GM12878 (cell line): ENCODE data around the gene SLC25A17. TPM values are rescaled to one million over a fixed set of nuclear protein-coding genes. Genes with fewer than 3 reads are reported as not detected.

ENCODE experiments used
- ATAC-seq: fragments of 200-7000 bp; cut with Tn5 transposase; 3 replicates; pipeline ENCODE4 v1.9.1; 2020; ENCODE audit warnings: mild to moderate bottlenecking, moderate library complexity
- BruUV-seq: library from RNA; stranded (reverse); fragments of 400-500 nt; replicated peaks from 2 replicates; lab custom pipeline; 2021; lab: Mats Ljungman, UMichigan
- CTCF ChIA-PET: fragments of 300-600 bp; sonication (Branson Sonifier 250); formaldehyde crosslinking; extraction: SDS; loops from one replicate; lab custom pipeline; 2021; ENCODE audit warnings: inconsistent platforms; lab: Yijun Ruan, JAX
- POLR2A ChIA-PET: fragments of 350-600 bp; formaldehyde crosslinking; extraction: SDS; loops from one replicate; lab custom pipeline; 2021; ENCODE audit warnings: inconsistent platforms; lab: Charles Lee
- RAD21 ChIA-PET: fragments of 300-600 bp; sonication (Branson Sonifier 250); formaldehyde crosslinking; loops from one replicate; lab custom pipeline; 2023; ENCODE audit warnings: antibody characterized with exemption; ENCODE audit not compliant: unreplicated experiment; lab: Charles Lee
- SMC1A ChIA-PET: fragments of 300-600 bp; sonication (Branson Sonifier 250); formaldehyde crosslinking; loops from one replicate; lab custom pipeline; 2023; ENCODE audit not compliant: unreplicated experiment, uncharacterized antibody; lab: Charles Lee
- DNase-seq: peaks from one replicate; pipeline ENCODE4 v3.0.0-alpha.2; 2011; ENCODE audit warnings: low read depth, low spot score
- FAIRE-seq: peaks from 3 replicates; lab custom pipeline; 2011; peaks lifted over from hg19 to GRCh38; lab: Jason Lieb, UNC
- H2AFZ ChIP-seq: 2 replicates; pipeline ENCODE4 v1.6.0; 2011; ENCODE audit warnings: low read depth, low read length, control low read depth; ENCODE audit not compliant: control insufficient read depth
- H3K27ac ChIP-seq: 2 replicates; pipeline ENCODE4 v1.5.1; 2011; ENCODE audit warnings: control low read depth; ENCODE audit not compliant: control insufficient read depth, insufficient read depth
- H3K27me3 ChIP-seq, 2 experiments: replicated peaks in 1 of 2; 2 replicates each; pipeline versions ENCODE4 v1.6.0 to v1.6.1; 2011; ENCODE audit warnings: low read length in 1 of 2; ENCODE audit not compliant: control insufficient read depth in 2 of 2, insufficient read depth in 2 of 2
- H3K36me3 ChIP-seq, 2 experiments: 2 replicates each; pipeline ENCODE4 v1.5.1; 2011; ENCODE audit warnings: low read length in 1 of 2; ENCODE audit not compliant: control insufficient read depth in 2 of 2, insufficient read depth in 2 of 2
- H3K4me1 ChIP-seq: 2 replicates; pipeline ENCODE4 v1.6.1; 2011; ENCODE audit warnings: mild to moderate bottlenecking, low read length, moderate library complexity, mixed read lengths; ENCODE audit not compliant: control insufficient read depth, insufficient read depth
- H3K4me2 ChIP-seq: 2 replicates; pipeline ENCODE4 v1.6.0; 2011; ENCODE audit warnings: control low read depth; ENCODE audit not compliant: control insufficient read depth, insufficient read depth
- H3K4me3 ChIP-seq: fragments of 200-600 bp; sonication (generic); 2 replicates; pipeline ENCODE4 v1.5.1; 2016
- H3K79me2 ChIP-seq: 2 replicates; pipeline ENCODE4 v1.6.0; 2011; ENCODE audit warnings: low read length; ENCODE audit not compliant: control insufficient read depth, insufficient read depth
- H3K9ac ChIP-seq: 2 replicates; pipeline ENCODE4 v1.8.0; 2011; ENCODE audit warnings: low read length, control low read depth, mixed read lengths; ENCODE audit not compliant: control insufficient read depth, insufficient read depth
- H3K9me3 ChIP-seq: replicated peaks from 3 replicates; pipeline ENCODE4 v1.5.1; 2011; ENCODE audit warnings: mild to moderate bottlenecking, low read length; ENCODE audit not compliant: control insufficient read depth, insufficient read depth
- H4K20me1 ChIP-seq: 2 replicates; pipeline ENCODE4 v1.6.0; 2011; ENCODE audit not compliant: control insufficient read depth, insufficient read depth
- MTA3 ChIP-seq: IDR thresholded peaks from 2 replicates; pipeline ENCODE4 v1.6.1; 2012; ENCODE audit warnings: low read length, inconsistent platforms, borderline replicate concordance
- NFYB ChIP-seq: IDR thresholded peaks from 2 replicates; pipeline ENCODE4 v1.6.1; 2011; ENCODE audit warnings: low read depth, mild to moderate bottlenecking, low read length, improper control_type of control experiment, moderate library complexity; ENCODE audit not compliant: insufficient read depth
- PBX3 ChIP-seq: IDR thresholded peaks from 2 replicates; pipeline ENCODE4 v1.6.1; 2011; ENCODE audit warnings: mild to moderate bottlenecking, low read depth, low read length, moderate library complexity; ENCODE audit not compliant: insufficient replicate concordance
- POLR2A ChIP-seq: IDR thresholded peaks from 2 replicates; pipeline ENCODE4 v1.6.1; 2011; ENCODE audit warnings: low read depth, mild to moderate bottlenecking, low read length
- REST ChIP-seq: IDR thresholded peaks from 2 replicates; pipeline ENCODE4 v1.6.1; 2012; ENCODE audit warnings: mild to moderate bottlenecking, low read depth, low read length
- RFX5 ChIP-seq: IDR thresholded peaks from 2 replicates; pipeline ENCODE4 v1.6.1; 2011; ENCODE audit warnings: low read depth, low read length, improper control_type of control experiment
- SMAD1 ChIP-seq: fragments of 450-650 bp; IDR thresholded peaks from 2 replicates; pipeline ENCODE4 v1.6.1; 2018; ENCODE audit warnings: mild to moderate bottlenecking, low read depth; ENCODE audit not compliant: partially characterized antibody
- TAF1 ChIP-seq: IDR thresholded peaks from 2 replicates; pipeline ENCODE4 v1.6.1; 2011; ENCODE audit warnings: mild to moderate bottlenecking, low read depth, low read length, borderline replicate concordance
- ZBTB4 ChIP-seq: fragments of 450-650 bp; formaldehyde crosslinking; IDR thresholded peaks from 2 replicates; pipeline ENCODE4 v1.4.0; 2022; ENCODE audit warnings: mild to moderate bottlenecking, moderate library complexity
- WGBS: methylation state at CpG from one replicate; pipeline ENCODE4 v1.1.6; 2016; ENCODE audit warnings: low lambda C conversion rate; ENCODE audit not compliant: insufficient replicate concordance, insufficient coverage; ENCODE audit errors: missing lambda C conversion rate; 5-methylcytosine and 5-hydroxymethylcytosine counted together
- in situ Hi-C: fragments of 300-500 bp; cut with MboI; formaldehyde crosslinking; loops from 9 replicates; pipeline ENCODE4 v1.14.3; 2018; ENCODE audit warnings: mixed read lengths
- intact Hi-C: fragments of 100-400 bp; cut with micrococcal nuclease; formaldehyde crosslinking; loops from one replicate; pipeline ENCODE4 v1.14.2; 2022; ENCODE audit not compliant: unreplicated experiment
- polyA plus RNA-seq, 11 experiments: library from polyadenylated mRNA; depleted of rRNA in 4 of 11; unstranded in 6 of 11; stranded (reverse) in 5 of 11; fragments of >200 nt; fragmentation: Nextera tagmentation in 4 of 11; fragmentation: Illumina TruSeq in 1 of 11; extraction: Ambion mirVana in 4 of 11; extraction: Trizol in 1 of 11; gene quantifications; 1 replicate in 1 of 11; 2 replicates in 10 of 11; pipeline versions ENCODE4 v1.2.1 to v1.2.3, GENCODE V29; 2011 to 2016; ENCODE audit warnings: inconsistent platforms in 2 of 11, missing spikeins in 2 of 11, low read depth in 1 of 11
- total RNA-seq, 4 experiments: library from RNA; depleted of rRNA in 3 of 4; stranded (reverse); fragments of >200 nt in 3 of 4; fragmentation: Illumina TruSeq in 1 of 4; extraction: Trizol in 1 of 4; gene quantifications; 2 replicates each; pipeline versions ENCODE4 v1.2.1 to v1.2.3, GENCODE V29; 2013 to 2021

SLC25A17 gene
- total and polyA plus RNA-seq, 10 of the 15 experiments (the other 5 are each of a cell fraction or from before 2014, with no cell fraction given) = 37.5 to 113 (median 62.3) TPM

GRCh38 chr22:40747361-40747760 lies 71.8 kb downstream of the SLC25A17 start (continued):
- no peak for TF ChIP-seq PBX3
- no peak for TF ChIP-seq MTA3

GRCh38 chr22:40746428-40747220 lies 72.5 kb downstream of the SLC25A17 start:
- Histone ChIP-seq H3K27me3 (no peaks in the 10 kb centered on the region), H2AFZ (no peak overlapping the region), H3K27ac (no peak overlapping the region), H3K79me2 (no peaks in the 10 kb centered on the region), H3K4me1 (no peaks in the 10 kb centered on the region), H3K9me3 (no peaks in the 10 kb centered on the region; the same call in 2 of the 3 replicates), H3K36me3 (no peaks in the 10 kb centered on the region)
- no TSS peak for BruUV-seq
- ChIA-PET CTCF (interaction anchor here (1.5 kb wide), 1 partner anchor 14 kb away, joined by 5 read pairs; no protein-coding TSS in a partner anchor), SMC1A (interaction anchor here (1.0 kb wide), 1 partner anchor 24 kb away, joined by 3 read pairs; no protein-coding TSS in a partner anchor)
- in situ Hi-C loops = no loop called here
- no peak for TF ChIP-seq NFYB
- TF ChIP-seq ZBTB4 (CRISPR knock-in tag) = no peak
- no peak for TF ChIP-seq RFX5
- TF ChIP-seq SMAD1 = no peak
- no peak for TF ChIP-seq TAF1
- TF ChIP-seq POLR2A = no peak
- no peak for TF ChIP-seq REST
- TF ChIP-seq, all 136 proteins: peak for 0
- Histone ChIP-seq H3K4me3 (no peak overlapping the region), H4K20me1 (no peaks in the 10 kb centered on the region), H3K9ac (no peak overlapping the region), H3K4me2 (no peak overlapping the region)
- DNase-seq (no peak), ATAC-seq (no peak), FAIRE-seq (no peak)
- POLR2A ChIA-PET = interaction anchor here (0.6 kb wide), 1 partner anchor 16 kb away, joined by 3 read pairs; no protein-coding TSS in a partner anchor
- 0% methylated on average over 1 of the region's 12 CpGs for WGBS
- intact Hi-C loops = no loop called here
- RAD21 ChIA-PET = interaction anchor here (1.6 kb wide), 1 partner anchor 152 kb away, joined by 4 read pairs; no protein-coding TSS in a partner anchor
